Ovary (tissue), 9 donors: Measurements from ENCODE around the gene GTPBP6. TPM values are rescaled to one million over a fixed set of nuclear protein-coding genes. Genes with fewer than 3 reads are reported as not detected.

Source experiments
- DNase-seq, 5 donors: peaks; one replicate each; pipeline ENCODE4 v3.0.0-alpha.2; 2019 to 2020
- H3K27ac ChIP-seq, 2 donors: fragments of 200-600 bp; one replicate each; pipeline versions ENCODE4 v1.5.1 to v1.8.0; 2019 to 2022
- H3K27me3 ChIP-seq: fragments of 200-600 bp; one replicate; pipeline ENCODE4 v1.8.0; 2022
- H3K36me3 ChIP-seq: fragments of 200-600 bp; sonication (generic); one replicate; pipeline ENCODE4 v1.5.1; 2019
- H3K4me1 ChIP-seq: one replicate; pipeline ENCODE4 v1.8.1; 2013; ENCODE audit warnings: mild to moderate bottlenecking, moderate library complexity; ENCODE audit not compliant: insufficient read depth
- H3K4me3 ChIP-seq: fragments of 200-600 bp; sonication (generic); one replicate; pipeline ENCODE4 v1.5.1; 2017
- H3K9me3 ChIP-seq, 2 donors: fragments of 200-600 bp in 1 of 2; sonication (generic) in 1 of 2; one replicate each; pipeline versions ENCODE4 v1.5.1 to v1.8.1; 2013 to 2019; ENCODE audit warnings: mild to moderate bottlenecking in 1 of 2, moderate library complexity in 1 of 2
- EP300 ChIP-seq: sonication (generic); formaldehyde crosslinking; IDR thresholded peaks from one replicate; pipeline ENCODE4 v1.6.1; 2017; ENCODE audit warnings: antibody characterized with exemption
- POLR2A ChIP-seq: fragments of 450-650 bp; IDR thresholded peaks from one replicate; pipeline ENCODE4 v1.6.1; 2017; ENCODE audit warnings: antibody characterized with exemption, mild to moderate bottlenecking, moderate library complexity
- WGBS, 3 donors: extraction: QIAGEN DNeasy Blood & Tissue Kit in 1 of 3; methylation state at CpG; one replicate each; pipeline versions ENCODE4 v1.1.5 to v1.1.7; 2013 to 2017; 5-methylcytosine and 5-hydroxymethylcytosine counted together
- intact Hi-C, 4 donors: fragments of 100-400 bp; cut with DNase I; formaldehyde crosslinking; loops; one replicate each; pipeline versions ENCODE4 v1.11.0 to v1.15.1; 2022 to 2023
- polyA plus RNA-seq, 2 donors: library from polyadenylated mRNA; stranded (reverse); fragments of 200-250 nt in 1 of 2; fragments of 350-450 nt in 1 of 2; fragmentation: Illumina TruSeq in 1 of 2; extraction: RNeasy Lipid Tissue Mini Kit (QIAGEN cat#74804) in 1 of 2; gene quantifications; one replicate each; pipeline ENCODE4 v1.2.3, GENCODE V29; 2013 to 2014
- total RNA-seq, 7 donors: library from RNA; depleted of rRNA in 2 of 7; stranded (reverse); fragments of >200 nt in 2 of 7; fragmentation: NEBNext Ultra II Directional in 3 of 7; extraction: Animal tissue kit (Norgen Biotek cat#: 25700) in 3 of 7; gene quantifications; one replicate each; pipeline versions ENCODE4 v1.1.0 to v1.2.4, GENCODE V29; 2016 to 2023
- TF ChIP-seq, protein P1 (sequence below), 3 donors: fragments of 450-650 bp in 2 of 3; fragments of 200-600 bp in 1 of 3; IDR thresholded peaks; one replicate each; pipeline versions ENCODE4 v1.5.1 to v1.8.0; 2016 to 2022; ENCODE audit warnings: antibody characterized with exemption in 3 of 3, mild to moderate bottlenecking in 1 of 3
- donor health status: DM: no; HTN: no; CAD: no; lungs with moderate emphysema.
- donor health status: DM: no; HTN: no; CAD: no.
- donor health status: Bipolar disorder and iron deficiency.
- donor health status: DM: yes; HTN: yes; CAD: no.
- donor health status: DM: no; HTN: no; CAD: no.
- donor health status: DM: yes; HTN: yes; CAD: no.

GTPBP6 gene
- total and polyA plus RNA-seq, 9 donors, result 7.1 to 69.0 (median 47.8) TPM

DNA sequence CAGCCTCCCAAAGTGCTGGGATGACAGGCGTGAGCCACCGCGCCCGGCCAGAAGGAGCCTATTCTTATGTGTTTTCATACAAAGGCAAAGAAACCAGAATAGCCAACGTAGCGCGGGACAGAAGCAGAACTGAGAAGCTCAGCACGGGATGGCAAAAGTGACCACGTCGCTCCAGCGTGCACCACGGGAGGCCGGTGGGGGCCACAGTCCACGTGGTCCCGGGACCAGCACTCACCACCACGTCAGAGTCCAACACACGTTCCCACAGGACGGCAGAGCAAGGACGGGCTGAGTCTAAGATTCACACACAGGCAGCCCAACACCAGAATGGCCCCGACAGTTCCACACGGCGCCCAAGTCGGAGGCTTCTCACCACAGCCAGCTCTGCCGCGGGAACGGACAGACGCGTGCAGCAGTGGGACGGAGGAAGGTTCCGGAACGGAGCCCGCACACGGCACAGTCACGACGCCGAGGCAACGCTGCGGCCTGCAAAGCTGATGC is 18.8 kb upstream of the GTPBP6 start:
- TF ChIP-seq, protein P1, sequence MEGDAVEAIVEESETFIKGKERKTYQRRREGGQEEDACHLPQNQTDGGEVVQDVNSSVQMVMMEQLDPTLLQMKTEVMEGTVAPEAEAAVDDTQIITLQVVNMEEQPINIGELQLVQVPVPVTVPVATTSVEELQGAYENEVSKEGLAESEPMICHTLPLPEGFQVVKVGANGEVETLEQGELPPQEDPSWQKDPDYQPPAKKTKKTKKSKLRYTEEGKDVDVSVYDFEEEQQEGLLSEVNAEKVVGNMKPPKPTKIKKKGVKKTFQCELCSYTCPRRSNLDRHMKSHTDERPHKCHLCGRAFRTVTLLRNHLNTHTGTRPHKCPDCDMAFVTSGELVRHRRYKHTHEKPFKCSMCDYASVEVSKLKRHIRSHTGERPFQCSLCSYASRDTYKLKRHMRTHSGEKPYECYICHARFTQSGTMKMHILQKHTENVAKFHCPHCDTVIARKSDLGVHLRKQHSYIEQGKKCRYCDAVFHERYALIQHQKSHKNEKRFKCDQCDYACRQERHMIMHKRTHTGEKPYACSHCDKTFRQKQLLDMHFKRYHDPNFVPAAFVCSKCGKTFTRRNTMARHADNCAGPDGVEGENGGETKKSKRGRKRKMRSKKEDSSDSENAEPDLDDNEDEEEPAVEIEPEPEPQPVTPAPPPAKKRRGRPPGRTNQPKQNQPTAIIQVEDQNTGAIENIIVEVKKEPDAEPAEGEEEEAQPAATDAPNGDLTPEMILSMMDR (IDR thresholded peaks at IDR 0.05), result no peak
- no peak for TF ChIP-seq POLR2A
- TF ChIP-seq EP300, result no peak
- H3K27ac ChIP-seq, result no peak overlapping the region
- no peaks in the 10 kb centered on the region for H3K4me1 ChIP-seq
- peak in 2 of 5 donors; percentile 10 to 27 for DNase-seq
- 81 to 90% (median 89%) methylated on average over 38 of the region's 38 CpGs for WGBS, 3 donors
- H3K27me3 ChIP-seq, result no peaks in the 10 kb centered on the region
- no peak overlapping the region for H3K4me3 ChIP-seq
- intact Hi-C loops, result no loop called here
- no peaks in the 10 kb centered on the region for H3K36me3 ChIP-seq
- no peaks in the 10 kb centered on the region for H3K9me3 ChIP-seq

DNA sequence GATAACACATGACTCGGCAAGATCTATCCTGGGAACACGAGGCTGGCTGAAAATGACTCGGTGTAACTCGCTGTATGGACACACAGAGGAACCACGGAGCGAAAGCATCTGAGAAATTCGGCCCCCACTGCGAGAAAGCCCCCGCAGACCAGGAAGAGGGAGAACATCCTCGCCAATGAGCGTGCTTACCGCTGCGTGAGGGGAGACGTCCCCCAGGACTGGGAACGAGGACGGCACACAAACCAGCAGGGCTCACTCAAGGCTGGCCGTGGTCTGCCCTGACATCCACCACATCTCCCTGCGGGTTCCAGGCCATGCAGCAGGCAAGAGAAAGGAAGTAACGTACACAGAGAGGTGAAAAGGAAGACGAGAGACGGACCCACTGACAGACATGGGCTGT is 17.6 kb upstream of the GTPBP6 start:
- TF ChIP-seq, protein P1 (IDR thresholded peaks at IDR 0.05), result no peak
- no peak for TF ChIP-seq EP300
- no peak for TF ChIP-seq POLR2A
- intact Hi-C loops, result no loop called here
- Histone ChIP-seq H3K27me3 (no peaks in the 10 kb centered on the region), H3K4me3 (no peak overlapping the region), H3K27ac (no peak overlapping the region), H3K36me3 (no peaks in the 10 kb centered on the region), H3K4me1 (peaks cover 4% of the 10 kb centered on the region), H3K9me3 (no peaks in the 10 kb centered on the region)
- 88 to 93% (median 90%) methylated on average over 21 of the region's 21 CpGs for WGBS, 3 donors
- DNase-seq, result peak in 2 of 5 donors; percentile 7 to 23

DNA sequence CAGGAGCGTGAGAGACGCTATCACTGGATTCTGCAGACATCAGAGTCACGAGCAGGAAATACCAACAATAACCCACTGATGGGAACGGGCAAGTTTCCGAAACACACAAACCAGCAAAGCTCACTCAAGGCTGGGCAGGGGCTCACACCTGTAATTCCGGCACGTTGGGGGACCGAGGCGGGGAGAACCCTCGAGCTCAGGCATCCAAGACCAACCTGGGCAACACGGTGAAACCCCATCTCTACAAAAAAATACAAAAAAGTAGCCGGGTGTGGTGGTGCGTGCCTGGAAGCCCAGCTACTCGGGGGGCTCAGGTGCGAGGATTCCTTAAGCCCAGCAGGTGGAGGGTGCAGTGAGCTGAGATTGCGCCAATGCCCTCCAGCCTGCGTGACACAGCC is 17.2 kb upstream of the GTPBP6 start:
- Histone ChIP-seq H3K4me3 (no peak overlapping the region), H3K36me3 (no peaks in the 10 kb centered on the region), H3K9me3 (no peaks in the 10 kb centered on the region), H3K4me1 (peaks cover 6% of the 10 kb centered on the region), H3K27ac (no peak overlapping the region), H3K27me3 (no peaks in the 10 kb centered on the region)
- intact Hi-C loops, result no loop called here
- 96 to 98% (median 97%) methylated on average over 17 of the region's 17 CpGs for WGBS, 3 donors
- TF ChIP-seq POLR2A, result no peak
- no peak for TF ChIP-seq EP300
- DNase-seq, result peak in 2 of 5 donors; percentile 5 to 14

DNA sequence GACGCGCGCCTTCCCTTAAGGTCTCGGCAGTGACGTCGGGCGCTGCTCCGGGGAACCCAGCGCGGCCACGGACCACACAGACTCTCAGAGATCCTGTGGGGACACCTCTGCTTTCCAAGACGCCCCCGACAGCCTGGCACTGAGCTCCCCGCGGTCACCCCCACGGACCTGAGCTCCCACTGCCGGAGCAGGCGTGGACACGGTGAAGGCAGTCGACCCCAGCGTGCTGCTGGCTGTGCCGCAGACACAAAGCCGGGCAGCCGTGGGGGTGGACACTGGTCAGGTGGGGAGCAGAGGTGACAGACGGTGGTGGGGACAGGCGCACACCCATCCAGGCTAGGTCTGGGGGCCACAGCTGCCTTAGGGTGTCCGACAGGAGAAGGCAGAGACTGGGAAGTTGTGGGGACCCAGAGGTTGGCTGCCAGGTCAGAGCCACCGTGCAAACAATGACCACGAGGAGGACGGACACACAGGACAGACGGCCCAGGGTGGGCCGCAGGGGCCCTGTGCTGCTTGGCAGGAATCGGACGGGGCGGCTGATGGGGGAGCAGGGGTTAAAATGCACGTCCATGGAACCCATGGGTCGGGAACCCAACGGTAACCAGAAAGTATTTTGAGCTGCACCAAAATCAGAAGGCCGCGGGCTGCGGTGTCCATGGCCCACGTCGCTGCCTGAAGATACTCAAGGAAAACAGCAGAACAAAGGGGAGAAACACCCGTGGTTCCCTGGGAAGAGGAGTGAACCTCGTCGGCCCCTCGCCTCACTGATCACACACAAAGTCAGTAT is 16.6 kb upstream of the GTPBP6 start:
- Histone ChIP-seq H3K9me3 (no peaks in the 10 kb centered on the region), H3K27me3 (no peaks in the 10 kb centered on the region), H3K4me1 (peaks cover 6% of the 10 kb centered on the region), H3K27ac (no peak overlapping the region), H3K36me3 (no peaks in the 10 kb centered on the region), H3K4me3 (no peak overlapping the region)
- 95 to 97% (median 96%) methylated on average over 41 to 47 of the region's 47 CpGs for WGBS, 3 donors
- DNase-seq, result peak in 2 of 5 donors; percentile 15 to 35
- intact Hi-C loops, result no loop called here
- TF ChIP-seq EP300 (no peak), POLR2A (no peak)
- TF ChIP-seq, protein P1 (IDR thresholded peaks at IDR 0.05), result no peak

DNA sequence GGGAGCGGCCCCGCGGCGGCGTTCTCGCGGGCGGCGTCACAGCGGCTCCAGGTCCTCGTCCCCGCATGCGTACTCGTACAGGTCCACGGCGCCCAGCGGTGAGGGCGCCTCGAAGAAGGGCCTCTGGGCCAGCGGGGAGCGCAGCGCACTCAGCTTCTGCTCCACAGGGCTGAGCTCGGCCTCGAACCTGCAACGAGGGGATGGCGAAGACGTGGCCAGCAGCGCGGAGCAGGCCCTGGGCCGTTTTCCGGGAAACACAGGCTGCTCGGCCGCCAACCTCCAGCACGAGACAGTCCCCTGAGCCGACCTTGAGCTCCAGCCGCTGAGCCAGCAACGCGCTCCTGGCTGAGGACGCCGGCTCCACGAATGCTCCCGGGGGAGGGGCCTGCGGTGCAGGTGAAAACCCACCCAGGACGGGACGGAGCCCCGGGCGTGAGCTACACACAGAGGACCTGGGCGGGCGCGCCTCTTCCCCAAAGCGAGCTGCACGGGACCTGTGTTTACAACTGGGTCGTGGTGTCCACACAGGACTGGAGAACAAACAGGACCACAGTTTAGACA is 15.8 kb upstream of the GTPBP6 start:
- Histone ChIP-seq H3K4me1 (peaks cover 6% of the 10 kb centered on the region), H3K9me3 (no peaks in the 10 kb centered on the region), H3K4me3 (no peak overlapping the region), H3K27me3 (no peaks in the 10 kb centered on the region), H3K27ac (no peak overlapping the region), H3K36me3 (no peaks in the 10 kb centered on the region)
- peak in 2 of 5 donors; percentile 11 to 25 for DNase-seq
- 94 to 98% (median 95%) methylated on average over 52 to 53 of the region's 53 CpGs for WGBS, 3 donors
- no peak for TF ChIP-seq POLR2A
- TF ChIP-seq, protein P1 (IDR thresholded peaks at IDR 0.05), result no peak
- no peak for TF ChIP-seq EP300
- intact Hi-C loops, result no loop called here
